K562 (cell line): ENCODE data around the gene DBP. TPM values are rescaled to one million over a fixed set of nuclear protein-coding genes. Genes with fewer than 3 reads are reported as not detected.
A peak's percentile ranks its signal among the peaks of the same experiment; 100 is the strongest.

ENCODE experiments used
- HDAC1 ChIP-seq, 2 experiments: fragments of 450-650 bp; IDR thresholded peaks; 2 replicates each; pipeline ENCODE4 v1.6.1; 2016 to 2017; ENCODE audit warnings: inconsistent platforms in 1 of 2, mild to moderate bottlenecking in 1 of 2, moderate library complexity in 1 of 2
- HIVEP1 ChIP-seq: fragments of 250-450 bp; sonication (Bioruptor Pico); IDR thresholded peaks from 2 replicates; pipeline ENCODE4 v1.4.0; 2020; ENCODE audit warnings: mild to moderate bottlenecking
- HMGXB4 ChIP-seq: sonication (generic); formaldehyde crosslinking; IDR thresholded peaks from 2 replicates; pipeline ENCODE4 v1.8.1; 2023; ENCODE audit warnings: mild to moderate bottlenecking, missing genetic modification reagents
- HNRNPLL ChIP-seq: fragments of 200-400 bp; formaldehyde crosslinking; IDR thresholded peaks from 2 replicates; pipeline ENCODE4 v1.6.1; 2017; ENCODE audit warnings: low read length, low read depth, mild to moderate bottlenecking; ENCODE audit not compliant: poor library complexity, severe bottlenecking
- IRF1 ChIP-seq: sonication (generic); formaldehyde crosslinking; IDR thresholded peaks from 2 replicates; pipeline ENCODE4 v1.8.0; 2022; ENCODE audit warnings: missing genetic modification reagents, mild to moderate bottlenecking, borderline replicate concordance
- NONO ChIP-seq, 2 experiments: fragments of 200-400 bp in 1 of 2; fragments of 450-650 bp in 1 of 2; formaldehyde crosslinking in 1 of 2; IDR thresholded peaks; 2 replicates each; pipeline ENCODE4 v1.6.1; 2017; ENCODE audit warnings: low read depth in 2 of 2, mild to moderate bottlenecking in 2 of 2, moderate library complexity in 2 of 2, low read length in 1 of 2
- SAP30 ChIP-seq: fragments of 200-600 bp; sonication (generic); IDR thresholded peaks from 2 replicates; pipeline ENCODE4 v1.6.1; 2012; ENCODE audit warnings: borderline replicate concordance, low read depth, mild to moderate bottlenecking, moderate library complexity, low read length, control low read depth, inconsistent platforms; ENCODE audit not compliant: insufficient read depth, poor library complexity, severe bottlenecking
- SFPQ ChIP-seq: fragments of 200-400 bp; formaldehyde crosslinking; IDR thresholded peaks from 2 replicates; pipeline ENCODE4 v1.6.1; 2017; ENCODE audit warnings: mild to moderate bottlenecking, low read depth, low read length, moderate library complexity
- SMAD1 ChIP-seq: fragments of 150-350 bp; IDR thresholded peaks from 2 replicates; pipeline ENCODE4 v1.6.1; 2014; ENCODE audit warnings: low read length, low read depth; ENCODE audit not compliant: partially characterized antibody
- TOE1 ChIP-seq, 2 experiments: fragments of 450-650 bp in 1 of 2; sonication (generic) in 1 of 2; formaldehyde crosslinking in 1 of 2; IDR thresholded peaks; 2 replicates each; pipeline versions ENCODE4 v1.7.1 to v1.8.0; 2016 to 2022; ENCODE audit warnings: borderline replicate concordance in 2 of 2, mild to moderate bottlenecking in 2 of 2, antibody characterized with exemption in 1 of 2, inconsistent platforms in 1 of 2, low read depth in 1 of 2, missing genetic modification reagents in 1 of 2, moderate library complexity in 1 of 2
- ZC3H8 ChIP-seq: fragments of 450-650 bp; IDR thresholded peaks from 2 replicates; pipeline ENCODE4 v1.6.1; 2017
- ZNF780A ChIP-seq: fragments of 250-450 bp; sonication (Bioruptor Pico); IDR thresholded peaks from 2 replicates; pipeline ENCODE4 v1.5.0; 2021; ENCODE audit warnings: mild to moderate bottlenecking
- ZNF785 ChIP-seq: fragments of 250-450 bp; sonication (Bioruptor Pico); IDR thresholded peaks from 2 replicates; pipeline ENCODE4 v1.4.0; 2020; ENCODE audit warnings: mild to moderate bottlenecking
- polyA plus RNA-seq, 8 experiments: library from polyadenylated mRNA; depleted of rRNA in 4 of 8; stranded (reverse) in 5 of 8; unstranded in 3 of 8; fragments of >200 nt; fragmentation: Nextera tagmentation in 2 of 8; fragmentation: Illumina TruSeq in 1 of 8; extraction: Ambion mirVana in 2 of 8; extraction: Trizol in 1 of 8; gene quantifications; 2 replicates each; pipeline versions ENCODE4 v1.2.1 to v1.2.3, GENCODE V29; 2011 to 2014; ENCODE audit warnings: inconsistent platforms in 1 of 8, missing spikeins in 1 of 8
- total RNA-seq, 7 experiments: library from RNA; depleted of rRNA in 6 of 7; stranded (reverse); fragments of >200 nt in 6 of 7; fragmentation: Illumina TruSeq in 2 of 7; extraction: Trizol in 2 of 7; gene quantifications; 2 replicates each; pipeline versions ENCODE4 v1.2.1 to v1.2.3, GENCODE V29; 2011 to 2021; ENCODE audit warnings: low replicate concordance in 1 of 7
- TF ChIP-seq, protein P1 (sequence below): fragments of 450-650 bp; IDR thresholded peaks from 2 replicates; pipeline ENCODE4 v1.6.1; 2017; ENCODE audit warnings: antibody characterized with exemption, mild to moderate bottlenecking

Gene DBP
- total and polyA plus RNA-seq, 9 of the 15 experiments (the other 6 are each of a cell fraction or from before 2014, with no cell fraction given), result 0.25 to 5.5 (median 1.8) TPM

DNA sequence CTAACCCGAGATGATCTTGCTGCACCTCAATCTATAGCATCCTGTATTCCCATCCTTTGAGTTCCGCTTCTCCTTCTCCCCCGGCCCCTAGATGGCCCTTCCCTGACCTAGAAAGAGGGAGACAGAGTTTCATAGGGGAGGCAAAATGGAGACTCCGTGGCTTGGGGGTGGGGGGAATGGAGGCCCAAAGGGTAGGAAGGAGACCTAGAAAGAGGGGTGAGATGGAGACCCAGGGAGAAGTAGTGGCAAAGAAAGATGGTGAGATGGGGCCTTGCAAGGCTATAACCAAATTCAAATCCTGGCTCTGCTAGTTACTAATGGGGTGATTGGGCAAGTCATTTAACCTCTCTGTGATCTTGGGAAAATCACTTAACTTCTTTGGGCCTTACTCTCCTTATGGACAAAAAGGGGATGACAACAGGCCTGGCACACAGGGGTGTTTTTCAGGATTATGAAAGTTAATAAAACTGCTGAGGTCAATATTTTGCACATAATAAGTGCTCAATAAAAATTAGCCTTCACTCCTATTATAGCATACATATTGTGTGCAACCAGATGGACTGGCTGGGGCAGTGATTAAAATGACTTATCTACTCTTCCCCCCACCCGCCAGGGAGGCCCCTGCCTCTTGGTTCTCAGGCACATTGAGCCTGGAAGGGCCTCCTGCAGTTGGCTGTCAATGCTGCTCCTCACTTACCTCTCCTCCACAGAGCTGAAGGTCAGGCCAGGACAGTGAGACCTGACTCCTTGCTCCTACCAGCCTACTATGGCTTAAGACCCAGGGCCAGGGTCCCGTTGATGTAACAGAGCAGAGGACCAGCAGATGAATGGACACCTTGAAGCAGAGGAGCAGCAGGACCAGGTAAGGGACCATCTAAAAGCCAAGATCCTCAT lies 17.2 kb downstream of the DBP start (continued):
- TF ChIP-seq, protein P1, sequence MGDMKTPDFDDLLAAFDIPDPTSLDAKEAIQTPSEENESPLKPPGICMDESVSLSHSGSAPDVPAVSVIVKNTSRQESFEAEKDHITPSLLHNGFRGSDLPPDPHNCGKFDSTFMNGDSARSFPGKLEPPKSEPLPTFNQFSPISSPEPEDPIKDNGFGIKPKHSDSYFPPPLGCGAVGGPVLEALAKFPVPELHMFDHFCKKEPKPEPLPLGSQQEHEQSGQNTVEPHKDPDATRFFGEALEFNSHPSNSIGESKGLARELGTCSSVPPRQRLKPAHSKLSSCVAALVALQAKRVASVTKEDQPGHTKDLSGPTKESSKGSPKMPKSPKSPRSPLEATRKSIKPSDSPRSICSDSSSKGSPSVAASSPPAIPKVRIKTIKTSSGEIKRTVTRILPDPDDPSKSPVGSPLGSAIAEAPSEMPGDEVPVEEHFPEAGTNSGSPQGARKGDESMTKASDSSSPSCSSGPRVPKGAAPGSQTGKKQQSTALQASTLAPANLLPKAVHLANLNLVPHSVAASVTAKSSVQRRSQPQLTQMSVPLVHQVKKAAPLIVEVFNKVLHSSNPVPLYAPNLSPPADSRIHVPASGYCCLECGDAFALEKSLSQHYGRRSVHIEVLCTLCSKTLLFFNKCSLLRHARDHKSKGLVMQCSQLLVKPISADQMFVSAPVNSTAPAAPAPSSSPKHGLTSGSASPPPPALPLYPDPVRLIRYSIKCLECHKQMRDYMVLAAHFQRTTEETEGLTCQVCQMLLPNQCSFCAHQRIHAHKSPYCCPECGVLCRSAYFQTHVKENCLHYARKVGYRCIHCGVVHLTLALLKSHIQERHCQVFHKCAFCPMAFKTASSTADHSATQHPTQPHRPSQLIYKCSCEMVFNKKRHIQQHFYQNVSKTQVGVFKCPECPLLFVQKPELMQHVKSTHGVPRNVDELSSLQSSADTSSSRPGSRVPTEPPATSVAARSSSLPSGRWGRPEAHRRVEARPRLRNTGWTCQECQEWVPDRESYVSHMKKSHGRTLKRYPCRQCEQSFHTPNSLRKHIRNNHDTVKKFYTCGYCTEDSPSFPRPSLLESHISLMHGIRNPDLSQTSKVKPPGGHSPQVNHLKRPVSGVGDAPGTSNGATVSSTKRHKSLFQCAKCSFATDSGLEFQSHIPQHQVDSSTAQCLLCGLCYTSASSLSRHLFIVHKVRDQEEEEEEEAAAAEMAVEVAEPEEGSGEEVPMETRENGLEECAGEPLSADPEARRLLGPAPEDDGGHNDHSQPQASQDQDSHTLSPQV, result no peak
- TF ChIP-seq NONO (IDR thresholded peaks at IDR 0.05; ENCODE audit: low read depth in 2 of 2, low read length in 1 of 2) (peak in 1 of 2 experiments; percentile 56; a peak in 1 of 4 replicates), SFPQ (no peak), ZNF785 (CRISPR knock-in tag) (no peak), HIVEP1 (CRISPR knock-in tag) (no peak), TOE1 (IDR thresholded peaks at IDR 0.05; ENCODE audit: borderline replicate concordance) (0 out of 2 replicates have a peak, but pooled peaks have one; percentile 27), TOE1 (CRISPR knock-in tag; IDR thresholded peaks at IDR 0.05; ENCODE audit: borderline replicate concordance, low read depth) (no peak), HNRNPLL (no peak), HMGXB4 (CRISPR knock-in tag) (no peak), IRF1 (no peak), SAP30 (no peak), HDAC1 (IDR thresholded peaks at IDR 0.05) (peak; percentile 54 to 78; a peak in 2 of 4 replicates), ZNF780A (CRISPR knock-in tag) (no peak), ZC3H8 (no peak), SMAD1 (no peak)
